Karpas-422 (cell line): Measurements from ENCODE around the gene MC4R. TPM values are rescaled to one million over a fixed set of nuclear protein-coding genes. Genes with fewer than 3 reads are reported as not detected.
"Not testable (repeated sequence)": the region's sequence is repeated elsewhere in the genome, so short reads cannot be mapped to it uniquely, and the experiment has no call there.

Experiments
- DNase-seq: peaks from one replicate; pipeline ENCODE4 v3.0.0-alpha.2; 2015
- H2AFZ ChIP-seq: fragments of 200-600 bp; sonication (generic); 2 replicates; pipeline ENCODE4 v1.6.1; 2014; ENCODE audit warnings: antibody characterized with exemption, low read length, mixed read lengths
- H3K27ac ChIP-seq: fragments of 200-600 bp; sonication (generic); 2 replicates; pipeline ENCODE4 v1.5.1; 2014; ENCODE audit warnings: mild to moderate bottlenecking, low read length, moderate library complexity
- H3K27me3 ChIP-seq: fragments of 200-600 bp; sonication (generic); 2 replicates; pipeline ENCODE4 v1.6.1; 2014; ENCODE audit warnings: low read length, mixed read lengths
- H3K36me3 ChIP-seq: fragments of 200-600 bp; sonication (generic); 2 replicates; pipeline ENCODE4 v1.6.1; 2014; ENCODE audit warnings: low read length, mixed read lengths; ENCODE audit not compliant: insufficient read depth
- H3K4me1 ChIP-seq: fragments of 200-600 bp; sonication (generic); 2 replicates; pipeline ENCODE4 v1.6.1; 2014; ENCODE audit warnings: mild to moderate bottlenecking, low read length, mixed read lengths
- H3K4me2 ChIP-seq: fragments of 200-600 bp; sonication (generic); 2 replicates; pipeline ENCODE4 v1.6.1; 2014; ENCODE audit warnings: low read length, low read depth, mild to moderate bottlenecking; ENCODE audit not compliant: poor library complexity, severe bottlenecking
- H3K4me3 ChIP-seq: fragments of 200-600 bp; sonication (generic); 2 replicates; pipeline ENCODE4 v1.5.1; 2014; ENCODE audit warnings: mild to moderate bottlenecking, antibody characterized with exemption, low read length, mixed read lengths
- H3K79me2 ChIP-seq: fragments of 200-600 bp; sonication (generic); 2 replicates; pipeline ENCODE4 v1.6.1; 2014; ENCODE audit warnings: mild to moderate bottlenecking, low read length, mixed read lengths
- H3K9ac ChIP-seq: fragments of 200-600 bp; sonication (generic); 2 replicates; pipeline ENCODE4 v1.6.0; 2014; ENCODE audit warnings: low read length
- H3K9me2 ChIP-seq: fragments of 200-600 bp; sonication (generic), shearing (Covaris generic); replicated peaks from 2 replicates; pipeline ENCODE4 v1.6.0; 2014; ENCODE audit warnings: mild to moderate bottlenecking, low read length, moderate library complexity; ENCODE audit not compliant: insufficient read depth
- H3K9me3 ChIP-seq: fragments of 300-700, 200-600 bp; sonication (generic); 2 replicates; pipeline ENCODE4 v1.6.1; 2014; ENCODE audit warnings: low read length, mixed read lengths
- H4K20me1 ChIP-seq: fragments of 200-600 bp; sonication (generic); 2 replicates; pipeline ENCODE4 v1.6.1; 2014; ENCODE audit warnings: mild to moderate bottlenecking, antibody characterized with exemption, low read length, low read depth; ENCODE audit not compliant: insufficient read depth
- total RNA-seq: library from RNA; depleted of rRNA; stranded (reverse); fragments of >200 nt; shearing (Covaris generic); gene quantifications from 2 replicates; pipeline ENCODE4 v1.2.3, GENCODE V29; 2014; ENCODE audit warnings: low replicate concordance; rRNA removed

MC4R gene
- not detected in 2 replicates for total RNA-seq

- Histone ChIP-seq H2AFZ (no peak within 1 kb of the TSS), H3K27me3 (no peaks in the 10 kb centered on the region), H4K20me1 (no peaks in the 10 kb centered on the region), H3K27ac (no peak within 1 kb of the TSS), H3K4me1 (no peaks in the 10 kb centered on the region), H3K79me2 (no peaks in the 10 kb centered on the region), H3K4me3 (no peak within 1 kb of the TSS), H3K9ac (no peak within 1 kb of the TSS), H3K36me3 (no peaks in the 10 kb centered on the region), H3K9me3 (peaks cover 7% of the 10 kb centered on the region), H3K4me2 (no peak within 1 kb of the TSS), H3K9me2 (no peaks in the 10 kb centered on the region)
- DNase-seq = no peak
These were observed at the start of gene MC4R for GRCh38 chr18:60372596-60372995. Gene MC4R (minus strand): TSS chr18:60372775. CDS start chr18:60372349, 426 bp downstream.

GRCh38 chr18:60422306-60422705 is 49.7 kb upstream of the MC4R start:
- H3K9me3 ChIP-seq, H3K27me3 ChIP-seq, H3K36me3 ChIP-seq, H4K20me1 ChIP-seq, H3K4me1 ChIP-seq, H3K27ac ChIP-seq, H3K9me2 ChIP-seq, H3K4me3 ChIP-seq, H2AFZ ChIP-seq, H3K4me2 ChIP-seq, DNase-seq, H3K79me2 ChIP-seq, H3K9ac ChIP-seq: not testable (repeated sequence)

GRCh38 chr18:60421356-60422118 is 49.0 kb upstream of the MC4R start:
- Histone ChIP-seq H3K9ac (no peak overlapping the region), H3K27me3 (no peaks in the 10 kb centered on the region), H3K9me2 (no peaks in the 10 kb centered on the region), H3K4me1 (no peaks in the 10 kb centered on the region), H3K79me2 (no peaks in the 10 kb centered on the region), H3K4me3 (no peak overlapping the region), H3K4me2 (no peak overlapping the region), H3K36me3 (no peaks in the 10 kb centered on the region), H4K20me1 (no peaks in the 10 kb centered on the region), H2AFZ (no peak overlapping the region), H3K27ac (no peak overlapping the region), H3K9me3 (peaks cover 1% of the 10 kb centered on the region; the same call in 1 of the 2 replicates)
- no peak for DNase-seq

DNA sequence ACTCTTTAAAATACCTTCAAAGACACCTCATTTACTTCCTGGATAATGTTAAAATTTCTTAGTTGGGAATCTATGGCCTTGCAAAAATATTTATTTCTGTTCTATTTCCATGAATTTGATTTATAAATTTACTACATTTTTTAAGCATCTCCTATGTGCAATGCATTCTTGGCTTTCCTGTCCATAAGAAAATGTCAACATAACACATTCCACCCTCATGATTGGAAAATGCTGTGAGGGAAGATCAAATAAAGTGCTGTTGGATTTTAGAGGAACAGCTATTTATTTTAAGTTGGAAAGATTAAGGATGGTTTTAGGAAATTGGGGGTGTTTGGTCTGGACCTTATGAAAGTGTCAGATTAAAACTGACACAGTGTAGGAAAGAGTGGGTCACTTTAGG is 45.4 kb upstream of the MC4R start:
- Histone ChIP-seq H3K9me3 (no peaks in the 10 kb centered on the region), H2AFZ (no peak overlapping the region), H3K4me2 (no peak overlapping the region), H3K79me2 (no peaks in the 10 kb centered on the region), H3K36me3 (no peaks in the 10 kb centered on the region), H3K9me2 (no peaks in the 10 kb centered on the region), H3K9ac (no peak overlapping the region), H3K27ac (no peak overlapping the region), H4K20me1 (no peaks in the 10 kb centered on the region), H3K27me3 (no peaks in the 10 kb centered on the region), H3K4me1 (no peaks in the 10 kb centered on the region), H3K4me3 (no peak overlapping the region)
- no peak for DNase-seq

DNA sequence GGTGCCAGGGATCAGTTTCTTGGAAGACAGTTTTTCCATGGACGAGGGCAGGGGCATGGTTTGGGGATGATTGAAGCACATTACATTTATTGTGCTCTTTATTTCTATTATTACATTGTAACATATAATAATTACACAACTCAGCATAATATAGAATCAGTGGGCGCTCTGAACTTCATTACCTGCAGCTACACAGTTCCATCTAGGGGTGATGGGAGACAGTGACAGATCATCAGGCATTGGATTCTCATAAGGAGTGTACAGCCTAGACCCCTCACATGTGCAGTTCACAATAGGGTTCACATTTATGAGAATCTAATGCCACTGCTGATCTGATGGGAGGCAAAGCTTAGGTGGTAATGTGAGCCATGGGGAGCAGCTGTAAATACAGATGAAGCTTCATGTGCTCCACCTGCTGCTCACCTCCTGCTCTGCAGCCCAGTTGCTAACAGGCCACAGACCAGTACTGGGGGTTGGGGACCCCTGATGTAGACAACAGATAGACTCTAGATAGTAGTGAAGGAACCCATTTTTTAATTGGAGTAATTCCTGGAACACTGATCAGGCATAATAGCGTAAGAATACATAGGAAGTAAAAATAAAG is 41.5 kb upstream of the MC4R start:
- H3K27me3 ChIP-seq = no peaks in the 10 kb centered on the region
- peak; percentile 54 for DNase-seq

DNA sequence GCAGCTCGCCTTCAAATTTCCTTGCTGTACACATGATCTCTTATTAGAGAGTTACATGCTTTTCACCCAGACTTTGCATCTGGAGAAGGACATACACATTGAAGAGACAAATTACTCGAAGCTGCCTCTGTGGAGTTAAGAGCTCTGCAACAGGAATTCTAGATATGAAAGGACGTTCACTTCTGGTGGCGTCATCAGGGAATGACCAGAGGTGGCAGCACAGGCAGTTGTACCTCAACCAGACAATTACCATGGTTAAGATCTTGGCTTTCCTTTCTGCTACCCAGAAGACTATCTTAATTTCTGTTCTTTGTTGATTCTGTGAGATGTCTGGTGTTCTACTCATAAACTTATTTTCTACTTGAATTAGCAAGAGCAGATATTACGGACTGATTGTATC is 39.1 kb upstream of the MC4R start:
- Histone ChIP-seq H3K4me3 (no peak overlapping the region), H3K4me1 (no peaks in the 10 kb centered on the region), H3K9me2 (no peaks in the 10 kb centered on the region), H3K79me2 (no peaks in the 10 kb centered on the region), H3K9me3 (no peaks in the 10 kb centered on the region), H3K36me3 (no peaks in the 10 kb centered on the region), H3K27me3 (no peaks in the 10 kb centered on the region), H3K9ac (no peak overlapping the region), H4K20me1 (no peaks in the 10 kb centered on the region), H3K4me2 (no peak overlapping the region), H3K27ac (no peak overlapping the region), H2AFZ (no peak overlapping the region)
- peak; percentile 43 for DNase-seq

More for the DNA sequence above, 41.5 kb upstream of the MC4R start:
- Histone ChIP-seq H3K9me3 (no peaks in the 10 kb centered on the region), H3K4me3 (no peak overlapping the region), H3K4me2 (no peak overlapping the region), H3K27ac (no peak overlapping the region), H3K9me2 (no peaks in the 10 kb centered on the region), H2AFZ (no peak overlapping the region), H3K79me2 (no peaks in the 10 kb centered on the region), H3K4me1 (no peaks in the 10 kb centered on the region), H3K36me3 (no peaks in the 10 kb centered on the region), H3K9ac (no peak overlapping the region), H4K20me1 (no peaks in the 10 kb centered on the region)

- no peak overlapping the region for H3K9ac ChIP-seq
- no peaks in the 10 kb centered on the region for H3K36me3 ChIP-seq
- no peaks in the 10 kb centered on the region for H3K79me2 ChIP-seq
- no peaks in the 10 kb centered on the region for H4K20me1 ChIP-seq
- no peaks in the 10 kb centered on the region for H3K27me3 ChIP-seq
- H3K9me2 ChIP-seq = no peaks in the 10 kb centered on the region
- no peaks in the 10 kb centered on the region for H3K4me1 ChIP-seq
- no peak overlapping the region for H3K4me3 ChIP-seq
- no peak overlapping the region for H3K4me2 ChIP-seq
- H3K9me3 ChIP-seq = peaks cover 7% of the 10 kb centered on the region; the same call in 1 of the 2 replicates
- DNase-seq = no peak
- H3K27ac ChIP-seq = no peak overlapping the region
- H2AFZ ChIP-seq = no peak overlapping the region
These were observed 34.1 kb upstream of the MC4R start for GRCh38 chr18:60406721-60407120.

GRCh38 chr18:60404486-60405085 is 32.0 kb upstream of the MC4R start:
- H3K79me2 ChIP-seq = no peaks in the 10 kb centered on the region
- H3K27me3 ChIP-seq = no peaks in the 10 kb centered on the region
- H3K27ac ChIP-seq = no peak overlapping the region
- H3K9me3 ChIP-seq = peaks cover 7% of the 10 kb centered on the region; the same call in 1 of the 2 replicates
- H3K4me3 ChIP-seq = no peak overlapping the region
- no peaks in the 10 kb centered on the region for H3K9me2 ChIP-seq
- H3K4me2 ChIP-seq = no peak overlapping the region
- H2AFZ ChIP-seq = no peak overlapping the region
- H3K4me1 ChIP-seq = no peaks in the 10 kb centered on the region
- no peak for DNase-seq
- H3K36me3 ChIP-seq = no peaks in the 10 kb centered on the region
- H3K9ac ChIP-seq = no peak overlapping the region
- no peaks in the 10 kb centered on the region for H4K20me1 ChIP-seq
